ELR (cell line): ENCODE measurements around the gene SERF1B.
"Not testable (repeated sequence)": the region's sequence is repeated elsewhere in the genome, so short reads cannot be mapped to it uniquely, and the experiment has no call there.

Experiments used
- DNase-seq: peaks from one replicate; pipeline ENCODE4 v3.0.0-alpha.2; 2015; ENCODE audit warnings: low read depth

Gene SERF1B

GRCh38 chr5:70025106-70025844, at the start of gene SERF1B:
TSS of gene SERF1B (plus strand) at chr5:70025251. CDS start at chr5:70025452, 201 bp downstream.
- DNase-seq, result not testable (repeated sequence)

- DNase-seq, result not testable (repeated sequence)
These were observed 33.3 kb upstream of the SERF1B start for GRCh38 chr5:69991713-69992112.

GRCh38 chr5:69995535-69995934, 29.5 kb upstream of the SERF1B start:
- not testable (repeated sequence) for DNase-seq

- DNase-seq, result not testable (repeated sequence)
These were observed 4.4 kb upstream of the SERF1B start for GRCh38 chr5:70020660-70021059.

GRCh38 chr5:70025845-70026145, 744 bp downstream of the SERF1B start:
- not testable (repeated sequence) for DNase-seq

- DNase-seq, result not testable (repeated sequence)
These were observed 6.2 kb downstream of the SERF1B start for GRCh38 chr5:70031204-70031603.

GRCh38 chr5:70041411-70041810, 16.4 kb downstream of the SERF1B start:
- DNase-seq, result not testable (repeated sequence)

GRCh38 chr5:70049790-70050142, 24.7 kb downstream of the SERF1B start:
- DNase-seq, result not testable (repeated sequence)

- not testable (repeated sequence) for DNase-seq
These were observed 31.4 kb downstream of the SERF1B start for GRCh38 chr5:70056289-70056942.

GRCh38 chr5:70057140-70057539, 32.1 kb downstream of the SERF1B start:
- DNase-seq, result not testable (repeated sequence)

- not testable (repeated sequence) for DNase-seq
These were observed 52.6 kb downstream of the SERF1B start for GRCh38 chr5:70077632-70078031.

- DNase-seq, result not testable (repeated sequence)
These were observed 63.9 kb downstream of the SERF1B start for GRCh38 chr5:70088907-70089464.

- DNase-seq, result not testable (repeated sequence)
These were observed 66.7 kb downstream of the SERF1B start for GRCh38 chr5:70091776-70092175.
